CD4-positive, alpha-beta T cell (primary cell): Measurements from ENCODE around the gene ANKH. TPM values are rescaled to one million over a fixed set of nuclear protein-coding genes. Genes with fewer than 3 reads are reported as not detected.
A peak's percentile ranks its signal among the peaks of the same experiment; 100 is the strongest.

ENCODE experiments used
- ATAC-seq: fragments of 200-7000 bp; cut with Tn5 transposase; one replicate; pipeline ENCODE4 v1.10.0; 2022; ENCODE audit warnings: mild to moderate bottlenecking; ENCODE audit not compliant: poor library complexity
- CTCF ChIA-PET: fragments of 350-600 bp; sonication (Branson Sonifier 250); formaldehyde crosslinking; loops from one replicate; lab custom pipeline; 2021; ENCODE audit warnings: antibody characterized with exemption, inconsistent platforms; lab: Charles Lee
- POLR2A ChIA-PET: fragments of 350-600 bp; sonication (Branson Sonifier 250); formaldehyde crosslinking; loops from one replicate; lab custom pipeline; 2021; ENCODE audit warnings: antibody characterized with exemption, inconsistent platforms; lab: Charles Lee
- DNase-seq, 14 experiments: peaks; one replicate each; pipeline ENCODE4 v3.0.0-alpha.2; 2013 to 2020; ENCODE audit warnings: mixed read lengths in 2 of 14
- H3K27ac ChIP-seq, 2 donors: one replicate each; pipeline versions ENCODE4 v1.5.1 to v1.7.0; 2013; ENCODE audit warnings: low read length in 2 of 2, low read depth in 1 of 2, mild to moderate bottlenecking in 1 of 2
- H3K27me3 ChIP-seq, 2 experiments: 1 replicate in 1 of 2; 2 replicates in 1 of 2; pipeline versions ENCODE4 v1.6.1 to v1.7.0; 2013; ENCODE audit warnings: low read length in 2 of 2, control low read depth in 1 of 2, mild to moderate bottlenecking in 1 of 2, moderate library complexity in 1 of 2; ENCODE audit not compliant: insufficient read depth in 2 of 2, control insufficient read depth in 1 of 2
- H3K36me3 ChIP-seq: one replicate; pipeline ENCODE4 v1.6.1; 2013; ENCODE audit warnings: low read length, control low read depth; ENCODE audit not compliant: insufficient read depth
- H3K4me1 ChIP-seq: one replicate; pipeline ENCODE4 v1.6.1; 2013; ENCODE audit warnings: low read length, control low read depth; ENCODE audit not compliant: insufficient read depth
- H3K4me3 ChIP-seq: one replicate; pipeline ENCODE4 v1.5.1; 2013; ENCODE audit warnings: mild to moderate bottlenecking, low read length, moderate library complexity
- H3K9me3 ChIP-seq, 2 experiments: 1 replicate in 1 of 2; 2 replicates in 1 of 2; pipeline versions ENCODE4 v1.6.1 to v1.7.0; 2013; ENCODE audit warnings: low read length in 2 of 2, mild to moderate bottlenecking in 2 of 2, control low read depth in 1 of 2, moderate library complexity in 1 of 2; ENCODE audit not compliant: control insufficient read depth in 1 of 2, insufficient read depth in 1 of 2
- H3K27ac Mint-ChIP-seq: one replicate; pipeline ENCODE4 v1.8.0; 2020; ENCODE audit warnings: mixed read lengths
- H3K27me3 Mint-ChIP-seq: one replicate; pipeline ENCODE4 v1.8.0; 2021; ENCODE audit warnings: mixed read lengths
- H3K36me3 Mint-ChIP-seq: one replicate; pipeline ENCODE4 v1.8.0; 2021; ENCODE audit warnings: low read depth, mixed read lengths
- H3K4me1 Mint-ChIP-seq: one replicate; pipeline ENCODE4 v1.8.0; 2021; ENCODE audit warnings: low read depth, mixed read lengths
- H3K4me3 Mint-ChIP-seq: one replicate; pipeline ENCODE4 v1.8.0; 2020; ENCODE audit warnings: mild to moderate bottlenecking, mixed read lengths
- H3K9me3 Mint-ChIP-seq: one replicate; pipeline ENCODE4 v1.8.0; 2020; ENCODE audit warnings: mixed read lengths
- intact Hi-C, 2 experiments: fragments of 100-400 bp; cut with DNase I in 1 of 2; cut with micrococcal nuclease in 1 of 2; formaldehyde crosslinking; loops; one replicate each; pipeline versions ENCODE4 v1.15.1 to v1.9.0; 2023 to 2025; cut with DNase I, micrococcal nuclease
- total RNA-seq, 174 experiments: library from RNA in 2 of 174; stranded (reverse) in 2 of 174; gene quantifications; one replicate each; pipeline ENCODE4 v1.2.3 and lab custom pipeline; 2021 to 2026
- TF ChIP-seq, protein P1 (sequence below): fragments of 200-600 bp; IDR thresholded peaks from one replicate; pipeline ENCODE4 v1.8.0; 2022; ENCODE audit warnings: antibody characterized with exemption, mild to moderate bottlenecking

Gene ANKH
- total RNA-seq, 2 experiments from 2014 or later = 69.5 to 72.3 TPM

GRCh38 chr5:14771189-14771588 is 100.4 kb downstream of the ANKH start:
- no peak overlapping the region for H3K4me3 ChIP-seq
- peaks cover 11% of the 10 kb centered on the region for H3K36me3 ChIP-seq
- H3K27ac Mint-ChIP-seq = peak overlapping the region; percentile 22
- no peaks in the 10 kb centered on the region for H3K9me3 ChIP-seq
- TF ChIP-seq, protein P1, sequence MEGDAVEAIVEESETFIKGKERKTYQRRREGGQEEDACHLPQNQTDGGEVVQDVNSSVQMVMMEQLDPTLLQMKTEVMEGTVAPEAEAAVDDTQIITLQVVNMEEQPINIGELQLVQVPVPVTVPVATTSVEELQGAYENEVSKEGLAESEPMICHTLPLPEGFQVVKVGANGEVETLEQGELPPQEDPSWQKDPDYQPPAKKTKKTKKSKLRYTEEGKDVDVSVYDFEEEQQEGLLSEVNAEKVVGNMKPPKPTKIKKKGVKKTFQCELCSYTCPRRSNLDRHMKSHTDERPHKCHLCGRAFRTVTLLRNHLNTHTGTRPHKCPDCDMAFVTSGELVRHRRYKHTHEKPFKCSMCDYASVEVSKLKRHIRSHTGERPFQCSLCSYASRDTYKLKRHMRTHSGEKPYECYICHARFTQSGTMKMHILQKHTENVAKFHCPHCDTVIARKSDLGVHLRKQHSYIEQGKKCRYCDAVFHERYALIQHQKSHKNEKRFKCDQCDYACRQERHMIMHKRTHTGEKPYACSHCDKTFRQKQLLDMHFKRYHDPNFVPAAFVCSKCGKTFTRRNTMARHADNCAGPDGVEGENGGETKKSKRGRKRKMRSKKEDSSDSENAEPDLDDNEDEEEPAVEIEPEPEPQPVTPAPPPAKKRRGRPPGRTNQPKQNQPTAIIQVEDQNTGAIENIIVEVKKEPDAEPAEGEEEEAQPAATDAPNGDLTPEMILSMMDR = no peak
- H3K4me1 ChIP-seq = peaks cover 2% of the 10 kb centered on the region
- CTCF ChIA-PET = no interaction called here
- no peak for ATAC-seq
- H3K9me3 Mint-ChIP-seq = no peaks in the 10 kb centered on the region
- H3K4me3 Mint-ChIP-seq = no peak overlapping the region
- no peaks in the 10 kb centered on the region for H3K27me3 ChIP-seq
- no peak overlapping the region for H3K27ac ChIP-seq
- H3K4me1 Mint-ChIP-seq = peaks cover 60% of the 10 kb centered on the region
- H3K27me3 Mint-ChIP-seq = no peaks in the 10 kb centered on the region
- POLR2A ChIA-PET = no interaction called here
- no peak for DNase-seq
- peaks cover 38% of the 10 kb centered on the region for H3K36me3 Mint-ChIP-seq
- intact Hi-C loops = no loop called here

DNA sequence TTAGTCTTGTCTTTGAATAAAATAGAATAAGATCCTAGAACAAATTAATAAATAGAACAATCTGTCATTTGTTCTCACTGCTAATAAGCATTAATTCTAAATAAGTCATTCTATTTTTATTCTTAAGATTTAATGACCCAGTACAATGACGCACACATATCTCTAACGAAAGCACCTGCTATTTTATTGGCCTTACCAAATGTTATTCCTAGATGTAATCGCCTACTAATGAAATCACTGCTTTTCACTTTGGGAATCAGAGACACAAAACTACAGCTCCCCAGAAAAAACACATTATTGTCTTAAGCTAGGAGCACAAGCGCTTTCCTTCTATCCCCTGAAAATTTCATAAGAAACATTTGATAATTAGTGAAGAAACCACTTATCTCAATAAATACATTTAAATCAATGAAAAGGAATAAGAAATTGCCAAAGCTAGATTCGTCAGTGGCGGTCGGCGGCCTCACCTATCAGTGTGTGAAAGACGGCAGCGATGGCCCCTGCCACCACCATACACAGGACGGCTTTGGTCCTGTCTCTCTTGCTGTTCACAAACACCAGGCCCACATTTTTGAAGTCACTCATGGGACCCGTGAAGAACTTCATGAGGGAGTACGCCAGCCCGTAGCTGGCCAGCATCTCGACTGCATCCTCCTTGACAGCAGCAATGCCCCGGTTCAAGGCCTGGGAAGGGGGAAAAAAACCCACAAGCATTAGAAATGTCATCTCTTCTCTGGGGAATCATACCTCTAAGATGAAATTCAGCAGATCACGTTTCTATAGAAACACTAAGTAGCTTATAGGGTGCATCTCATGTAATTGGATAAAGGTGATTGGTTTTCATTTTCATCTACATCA is 102.8 kb downstream of the ANKH start:
- intact Hi-C loops = no loop called here
- Histone ChIP-seq H3K9me3 (no peaks in the 10 kb centered on the region), H3K27me3 (no peaks in the 10 kb centered on the region), H3K27ac (no peak overlapping the region), H3K4me3 (no peak overlapping the region), H3K36me3 (peaks cover 16% of the 10 kb centered on the region), H3K4me1 (peaks cover 2% of the 10 kb centered on the region)
- no peaks in the 10 kb centered on the region for H3K9me3 Mint-ChIP-seq
- TF ChIP-seq, protein P1 = no peak
- peaks cover 40% of the 10 kb centered on the region for H3K4me1 Mint-ChIP-seq
- no peaks in the 10 kb centered on the region for H3K27me3 Mint-ChIP-seq
- ATAC-seq (no peak), DNase-seq (no peak)
- H3K36me3 Mint-ChIP-seq = peaks cover 49% of the 10 kb centered on the region
- no peak overlapping the region for H3K4me3 Mint-ChIP-seq
- ChIA-PET POLR2A (no interaction called here), CTCF (interaction anchor here (1.4 kb wide), 1 partner anchor 41 kb away, joined by 3 read pairs; no protein-coding TSS in a partner anchor)
- peak overlapping the region; percentile 23 for H3K27ac Mint-ChIP-seq

DNA sequence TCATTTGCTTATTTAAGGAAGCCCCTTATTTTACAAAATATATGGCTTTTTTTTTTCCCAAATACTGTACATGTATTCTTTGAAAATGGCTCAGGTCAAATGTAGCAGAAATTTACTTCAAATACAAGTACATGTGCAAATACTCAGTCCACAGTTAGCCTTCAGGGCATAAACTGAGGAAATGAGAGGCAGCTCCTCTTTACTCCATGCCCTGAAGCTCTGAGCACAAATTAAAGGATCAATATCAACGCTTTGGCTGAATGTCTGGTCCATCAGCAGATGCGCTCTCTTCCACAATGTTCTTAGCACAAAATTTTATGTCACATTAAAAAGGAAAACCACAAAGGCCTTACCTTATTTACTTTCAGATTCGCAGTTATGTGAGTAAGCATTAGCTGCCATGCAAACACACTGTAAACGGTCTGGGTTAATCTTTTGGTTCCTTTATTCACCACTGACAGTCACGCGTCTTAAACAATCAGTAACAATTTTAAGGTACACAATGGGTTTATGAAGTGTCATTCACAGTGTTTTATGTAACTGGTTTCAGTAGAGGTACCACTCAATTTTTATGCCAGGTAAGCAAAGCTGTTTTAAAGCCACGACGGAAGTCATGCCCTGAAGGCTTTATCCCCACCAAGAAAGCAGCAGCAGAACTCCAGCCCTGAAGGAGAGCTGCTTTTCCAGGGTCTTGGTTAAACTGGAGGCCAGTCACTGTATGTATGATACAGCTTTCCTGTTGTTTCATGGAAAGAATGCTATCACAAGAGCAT is 103.7 kb downstream of the ANKH start:
- no peak overlapping the region for H3K27ac ChIP-seq

More for the DNA sequence above, 103.7 kb downstream of the ANKH start:
- ATAC-seq = no peak
- Histone ChIP-seq H3K27me3 (no peaks in the 10 kb centered on the region), H3K9me3 (no peaks in the 10 kb centered on the region), H3K4me3 (no peak overlapping the region), H3K4me1 (peaks cover 2% of the 10 kb centered on the region), H3K36me3 (peaks cover 16% of the 10 kb centered on the region)
- intact Hi-C loops = no loop called here
- Mint-ChIP-seq H3K27me3 (no peaks in the 10 kb centered on the region), H3K36me3 (peaks cover 49% of the 10 kb centered on the region), H3K4me3 (no peak overlapping the region), H3K4me1 (peaks cover 37% of the 10 kb centered on the region), H3K9me3 (no peaks in the 10 kb centered on the region), H3K27ac (peak overlapping the region; percentile 13)
- ChIA-PET POLR2A (interaction anchor here (0.7 to 1.1 kb wide), 2 partner anchors 11 to 106 kb away, joined by 3 read pairs; no protein-coding TSS in a partner anchor), CTCF (interaction anchor here (1.4 kb wide), 1 partner anchor 41 kb away, joined by 3 read pairs; no protein-coding TSS in a partner anchor)
- peak in 1 of 14 experiments; percentile 33 for DNase-seq
- TF ChIP-seq, protein P1 = no peak
